HepG2 (cell line): Measurements from ENCODE around the gene PDLIM7. TPM values are rescaled to one million over a fixed set of nuclear protein-coding genes. Genes with fewer than 3 reads are reported as not detected.
A peak's percentile ranks its signal among the peaks of the same experiment; 100 is the strongest.

Source experiments
- CREB1 ChIP-seq, 2 experiments: fragments of 450-650 bp in 1 of 2; IDR thresholded peaks; 2 replicates each; pipeline ENCODE4 v1.6.1; 2016 to 2017; ENCODE audit warnings: control low read depth in 1 of 2, mild to moderate bottlenecking in 1 of 2, missing compliant biosample characterization in 1 of 2, missing genetic modification characterization in 1 of 2
- DBP ChIP-seq: sonication (generic); formaldehyde crosslinking; IDR thresholded peaks from 2 replicates; pipeline ENCODE4 v1.4.0; 2020; ENCODE audit warnings: missing genetic modification reagents; ENCODE audit errors: not compliant biosample characterization
- DNMT1 ChIP-seq: sonication (generic); formaldehyde crosslinking; IDR thresholded peaks from 2 replicates; pipeline ENCODE4 v1.5.1; 2020; ENCODE audit warnings: mild to moderate bottlenecking, missing genetic modification reagents
- EP300 ChIP-seq, 3 experiments: sonication (generic) in 1 of 3; formaldehyde crosslinking in 1 of 3; IDR thresholded peaks; 2 replicates each; pipeline versions ENCODE4 v1.5.1 to v1.6.1; 2011 to 2020; ENCODE audit warnings: low read depth in 2 of 3, low read length in 2 of 3, borderline replicate concordance in 1 of 3, improper control_type of control experiment in 1 of 3, mild to moderate bottlenecking in 1 of 3, missing genetic modification reagents in 1 of 3, moderate library complexity in 1 of 3
- FOXC1 ChIP-seq: sonication (generic); formaldehyde crosslinking; IDR thresholded peaks from 2 replicates; pipeline ENCODE4 v1.8.0; 2022; ENCODE audit warnings: mild to moderate bottlenecking, missing genetic modification reagents, borderline replicate concordance
- FOXJ3 ChIP-seq: sonication (generic); formaldehyde crosslinking; IDR thresholded peaks from 2 replicates; pipeline ENCODE4 v1.4.0; 2020; ENCODE audit warnings: missing genetic modification reagents, mild to moderate bottlenecking, borderline replicate concordance
- FUBP1 ChIP-seq: sonication (generic); formaldehyde crosslinking; IDR thresholded peaks from 2 replicates; pipeline ENCODE4 v1.5.1; 2020; ENCODE audit warnings: missing genetic modification reagents, mild to moderate bottlenecking, borderline replicate concordance
- GMEB1 ChIP-seq: sonication (generic); formaldehyde crosslinking; IDR thresholded peaks from 2 replicates; pipeline ENCODE4 v1.5.1; 2020; ENCODE audit warnings: missing genetic modification reagents, mild to moderate bottlenecking, borderline replicate concordance
- GZF1 ChIP-seq: sonication (generic); formaldehyde crosslinking; IDR thresholded peaks from 2 replicates; pipeline ENCODE4 v1.5.1; 2020; ENCODE audit warnings: mild to moderate bottlenecking, missing genetic modification reagents
- HNRNPH1 ChIP-seq: fragments of 200-400 bp; formaldehyde crosslinking; optimal IDR thresholded peaks from 2 replicates; pipeline ENCODE3; 2017; ENCODE audit warnings: mild to moderate bottlenecking, low read depth, low read length
- IKZF1 ChIP-seq: fragments of 450-650 bp; IDR thresholded peaks from 2 replicates; pipeline ENCODE4 v1.7.1; 2016
- MXD1 ChIP-seq: sonication (generic); formaldehyde crosslinking; IDR thresholded peaks from 2 replicates; pipeline ENCODE4 v1.4.0; 2020; ENCODE audit warnings: mild to moderate bottlenecking, missing genetic modification reagents
- NR2C2 ChIP-seq: sonication (generic); formaldehyde crosslinking; IDR thresholded peaks from 2 replicates; pipeline ENCODE4 v1.4.0; 2020; ENCODE audit warnings: missing genetic modification reagents, mild to moderate bottlenecking, moderate library complexity, borderline replicate concordance
- POLR2G ChIP-seq: fragments of 200-400 bp; formaldehyde crosslinking; IDR thresholded peaks from 2 replicates; pipeline ENCODE4 v1.6.1; 2018; ENCODE audit warnings: mild to moderate bottlenecking, low read depth, low read length, moderate library complexity
- RARA ChIP-seq: IDR thresholded peaks from 2 replicates; pipeline ENCODE4 v1.6.1; 2016; ENCODE audit warnings: missing genetic modification reagents, missing compliant biosample characterization
- RBFOX2 ChIP-seq: fragments of 200-400 bp; formaldehyde crosslinking; IDR thresholded peaks from 2 replicates; pipeline ENCODE4 v1.6.1; 2017; ENCODE audit warnings: low read depth, mild to moderate bottlenecking, low read length
- SP2 ChIP-seq: sonication (generic); formaldehyde crosslinking; IDR thresholded peaks from 2 replicates; pipeline ENCODE4 v1.5.1; 2020; ENCODE audit warnings: mild to moderate bottlenecking, missing genetic modification reagents
- TCF12 ChIP-seq, 2 experiments: fragments of 450-650 bp in 1 of 2; sonication (generic) in 1 of 2; formaldehyde crosslinking in 1 of 2; IDR thresholded peaks; 2 replicates each; pipeline versions ENCODE4 v1.6.1 to v1.8.0; 2017 to 2022; ENCODE audit warnings: antibody characterized with exemption in 1 of 2, mild to moderate bottlenecking in 1 of 2, missing genetic modification reagents in 1 of 2, moderate library complexity in 1 of 2
- U2AF1 ChIP-seq: fragments of 200-400 bp; formaldehyde crosslinking; optimal IDR thresholded peaks from 2 replicates; pipeline ENCODE3; 2017; ENCODE audit warnings: mild to moderate bottlenecking, low read depth, low read length
- YEATS4 ChIP-seq: sonication (generic); formaldehyde crosslinking; IDR thresholded peaks from 2 replicates; pipeline ENCODE4 v1.4.0; 2020; ENCODE audit warnings: missing genetic modification reagents, borderline replicate concordance
- ZNF543 ChIP-seq: sonication (generic); formaldehyde crosslinking; IDR thresholded peaks from 2 replicates; pipeline ENCODE4 v1.4.0; 2020; ENCODE audit warnings: mild to moderate bottlenecking, missing genetic modification reagents
- polyA plus RNA-seq, 8 experiments: library from polyadenylated mRNA; depleted of rRNA in 3 of 8; stranded (reverse) in 7 of 8; unstranded in 1 of 8; fragments of >200 nt; fragmentation: Illumina TruSeq in 4 of 8; extraction: Trizol in 4 of 8; gene quantifications; 2 replicates each; pipeline versions ENCODE4 v1.2.1 to v1.2.3, GENCODE V29; 2011 to 2016; ENCODE audit warnings: low read depth in 4 of 8, missing spikeins in 1 of 8, mixed read lengths in 1 of 8; ENCODE audit not compliant: insufficient read depth in 1 of 8
- total RNA-seq, 5 experiments: library from RNA; depleted of rRNA; stranded (reverse); fragments of >200 nt; fragmentation: Illumina TruSeq; extraction: Trizol; gene quantifications; 2 replicates each; pipeline ENCODE4 v1.2.3, GENCODE V29; 2016; ENCODE audit warnings: low read depth in 1 of 5

Gene PDLIM7
- total and polyA plus RNA-seq, 2 of the 13 experiments (the other 11 are each of a cell fraction or from before 2014, with no cell fraction given), result 21.1 to 31.3 TPM

- no peak for TF ChIP-seq U2AF1
- peak; percentile 90 for TF ChIP-seq YEATS4 (CRISPR knock-in tag)
- 0 out of 2 replicates have a peak, but pooled peaks have one; percentile 76 for TF ChIP-seq FOXC1 (CRISPR knock-in tag)
- peak; percentile 40 for TF ChIP-seq HNRNPH1
- TF ChIP-seq DNMT1 (CRISPR knock-in tag), result peak; percentile 72; the same call in 1 of the 2 replicates
- TF ChIP-seq EP300 (IDR thresholded peaks at IDR 0.05; ENCODE audit: low read depth in 2 of 2, low read length in 2 of 2), result peak in 1 of 2 experiments; percentile 17; a peak in 1 of 4 replicates
- TF ChIP-seq EP300 (CRISPR knock-in tag; IDR thresholded peaks at IDR 0.05; ENCODE audit: borderline replicate concordance), result no peak; the same call in 1 of the 2 replicates
- TF ChIP-seq POLR2G, result peak; percentile 88
- TF ChIP-seq GMEB1 (CRISPR knock-in tag), result peak; percentile 99
- TF ChIP-seq FOXJ3 (CRISPR knock-in tag), result 0 out of 2 replicates have a peak, but pooled peaks have one; percentile 56
- TF ChIP-seq ZNF543, result peak; percentile 95
- peak; percentile 97 for TF ChIP-seq NR2C2 (CRISPR knock-in tag)
- TF ChIP-seq DBP (CRISPR knock-in tag), result no peak
- peak; percentile 82 for TF ChIP-seq MXD1 (CRISPR knock-in tag)
- TF ChIP-seq RBFOX2, result peak; percentile 93
- peak; percentile 11; the same call in 1 of the 2 replicates for TF ChIP-seq RARA (CRISPR knock-in tag)
- TF ChIP-seq GZF1, result no peak
- peak; percentile 78 for TF ChIP-seq CREB1 (IDR thresholded peaks at IDR 0.05)
- peak; percentile 94 for TF ChIP-seq CREB1 (CRISPR knock-in tag; IDR thresholded peaks at IDR 0.05)
- TF ChIP-seq TCF12 (IDR thresholded peaks at IDR 0.05), result no peak
- TF ChIP-seq TCF12 (CRISPR knock-in tag; IDR thresholded peaks at IDR 0.05), result peak; percentile 66; the same call in 1 of the 2 replicates
- peak; percentile 88 for TF ChIP-seq SP2 (CRISPR knock-in tag)
- TF ChIP-seq IKZF1, result no peak
- TF ChIP-seq FUBP1, result 0 out of 2 replicates have a peak, but pooled peaks have one; percentile 19
Measured at GRCh38 chr5:177516601-177517568, 19.5 kb upstream of the PDLIM7 start, which contains the start of gene DDX41 (continued).
